MM.1S (cell line): Measurements from ENCODE around the gene IFT20.

Source experiments
- DNase-seq: peaks from one replicate; pipeline ENCODE4 v3.0.0-alpha.2; 2015
- H2AFZ ChIP-seq: fragments of 300-600 bp; sonication (generic); 2 replicates; pipeline ENCODE4 v1.6.0; 2016; ENCODE audit warnings: antibody characterized with exemption, low read length
- H3F3A ChIP-seq: fragments of 300-600 bp; sonication (generic); 2 replicates; pipeline ENCODE4 v1.6.1; 2016; ENCODE audit warnings: mild to moderate bottlenecking, antibody characterized with exemption, low read length, moderate library complexity, mixed read lengths; ENCODE audit not compliant: insufficient read depth
- H3K27ac ChIP-seq: fragments of 300-600 bp; sonication (generic); 2 replicates; pipeline ENCODE4 v1.5.1; 2016; ENCODE audit warnings: mild to moderate bottlenecking, low read length
- H3K27me3 ChIP-seq: fragments of 300-600 bp; sonication (generic); replicated peaks from 2 replicates; pipeline ENCODE4 v1.6.0; 2016; ENCODE audit warnings: low read length; ENCODE audit not compliant: insufficient read depth
- H3K36me3 ChIP-seq: fragments of 300-600 bp; sonication (generic); replicated peaks from 2 replicates; pipeline ENCODE4 v1.6.1; 2016; ENCODE audit warnings: mild to moderate bottlenecking, low read length, mixed read lengths; ENCODE audit not compliant: insufficient read depth
- H3K4me1 ChIP-seq: fragments of 300-600 bp; sonication (generic); 2 replicates; pipeline ENCODE4 v1.6.1; 2016; ENCODE audit warnings: low read length, mixed read lengths
- H3K4me2 ChIP-seq: fragments of 300-600 bp; sonication (generic); 2 replicates; pipeline ENCODE4 v1.6.0; 2016; ENCODE audit warnings: low read depth, low read length
- H3K4me3 ChIP-seq: fragments of 300-600 bp; sonication (generic); 2 replicates; pipeline ENCODE4 v1.5.1; 2016; ENCODE audit warnings: low read length, mixed read lengths
- H3K79me2 ChIP-seq: fragments of 300-600 bp; sonication (generic); 2 replicates; pipeline ENCODE4 v1.6.1; 2016; ENCODE audit warnings: mixed run types, low read length, mixed read lengths
- H3K9ac ChIP-seq: fragments of 300-600 bp; sonication (generic); 2 replicates; pipeline ENCODE4 v1.6.1; 2016; ENCODE audit warnings: low read length, mixed read lengths
- H3K9me2 ChIP-seq: fragments of 300-600 bp; sonication (generic); replicated peaks from 2 replicates; pipeline ENCODE4 v1.6.1; 2016; ENCODE audit warnings: mild to moderate bottlenecking, low read length, mixed read lengths; ENCODE audit not compliant: insufficient read depth
- H3K9me3 ChIP-seq: fragments of 300-600 bp; sonication (generic); replicated peaks from 2 replicates; pipeline ENCODE4 v1.6.1; 2016; ENCODE audit warnings: mild to moderate bottlenecking, low read length, mixed read lengths; ENCODE audit not compliant: insufficient read depth
- H4K20me1 ChIP-seq: fragments of 300-600 bp; sonication (generic); 2 replicates; pipeline ENCODE4 v1.6.1; 2016; ENCODE audit warnings: mild to moderate bottlenecking, low read length, moderate library complexity, mixed read lengths; ENCODE audit not compliant: insufficient read depth
- EZH2 ChIP-seq: fragments of 300-600 bp; sonication (generic); optimal IDR thresholded peaks from 2 replicates; pipeline ENCODE3; 2017; ENCODE audit warnings: low read depth, mild to moderate bottlenecking, antibody characterized with exemption, low read length, mixed read lengths
- EZH2phosphoT487 ChIP-seq: fragments of 300-600 bp; sonication (generic); IDR thresholded peaks from 2 replicates; pipeline ENCODE4 v1.6.1; 2018; ENCODE audit warnings: antibody characterized with exemption, low read length
- TF ChIP-seq, protein P1 (sequence below): fragments of 300-600 bp; sonication (generic); IDR thresholded peaks from 2 replicates; pipeline ENCODE4 v1.5.1; 2016; ENCODE audit warnings: antibody characterized with exemption, low read length, mixed read lengths

IFT20 gene

DNA sequence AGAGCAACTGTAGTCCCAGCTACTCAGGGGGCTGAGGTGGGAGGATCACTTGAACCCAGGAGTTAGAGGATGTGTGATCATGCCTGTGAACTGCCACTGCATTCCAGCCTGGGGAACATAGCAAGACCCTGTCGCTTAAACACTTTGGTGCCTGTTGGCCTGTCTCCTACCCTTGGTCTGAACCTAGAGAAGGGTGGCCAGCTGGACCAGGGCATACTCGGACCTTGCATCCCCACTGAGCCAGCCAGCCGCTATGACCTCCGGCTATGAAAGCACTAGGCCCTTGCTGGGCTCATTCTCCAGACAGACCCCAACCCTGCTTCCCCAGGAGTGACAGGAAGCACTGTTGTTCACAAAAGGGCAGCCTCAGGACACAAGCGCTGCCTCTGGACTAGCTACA is 4.6 kb downstream of the IFT20 start:
- H3K9ac ChIP-seq = no peak overlapping the region
- H3K4me2 ChIP-seq = no peak overlapping the region
- 0 out of 2 replicates have a peak, but pooled peaks cover 4% of the 10 kb centered on the region for H3K36me3 ChIP-seq
- TF ChIP-seq EZH2 (no peak), EZH2phosphoT487 (no peak)
- TF ChIP-seq, protein P1, sequence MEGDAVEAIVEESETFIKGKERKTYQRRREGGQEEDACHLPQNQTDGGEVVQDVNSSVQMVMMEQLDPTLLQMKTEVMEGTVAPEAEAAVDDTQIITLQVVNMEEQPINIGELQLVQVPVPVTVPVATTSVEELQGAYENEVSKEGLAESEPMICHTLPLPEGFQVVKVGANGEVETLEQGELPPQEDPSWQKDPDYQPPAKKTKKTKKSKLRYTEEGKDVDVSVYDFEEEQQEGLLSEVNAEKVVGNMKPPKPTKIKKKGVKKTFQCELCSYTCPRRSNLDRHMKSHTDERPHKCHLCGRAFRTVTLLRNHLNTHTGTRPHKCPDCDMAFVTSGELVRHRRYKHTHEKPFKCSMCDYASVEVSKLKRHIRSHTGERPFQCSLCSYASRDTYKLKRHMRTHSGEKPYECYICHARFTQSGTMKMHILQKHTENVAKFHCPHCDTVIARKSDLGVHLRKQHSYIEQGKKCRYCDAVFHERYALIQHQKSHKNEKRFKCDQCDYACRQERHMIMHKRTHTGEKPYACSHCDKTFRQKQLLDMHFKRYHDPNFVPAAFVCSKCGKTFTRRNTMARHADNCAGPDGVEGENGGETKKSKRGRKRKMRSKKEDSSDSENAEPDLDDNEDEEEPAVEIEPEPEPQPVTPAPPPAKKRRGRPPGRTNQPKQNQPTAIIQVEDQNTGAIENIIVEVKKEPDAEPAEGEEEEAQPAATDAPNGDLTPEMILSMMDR = no peak
- peaks cover 41% of the 10 kb centered on the region for H3K79me2 ChIP-seq
- H3K9me2 ChIP-seq = no peaks in the 10 kb centered on the region
- H2AFZ ChIP-seq = no peak overlapping the region
- no peaks in the 10 kb centered on the region for H3K27me3 ChIP-seq
- no peaks in the 10 kb centered on the region for H3F3A ChIP-seq
- no peak for DNase-seq
- H3K4me3 ChIP-seq = no peak overlapping the region
- no peaks in the 10 kb centered on the region for H3K9me3 ChIP-seq
- H3K4me1 ChIP-seq = peaks cover 8% of the 10 kb centered on the region
- no peaks in the 10 kb centered on the region for H4K20me1 ChIP-seq
- no peak overlapping the region for H3K27ac ChIP-seq

DNA sequence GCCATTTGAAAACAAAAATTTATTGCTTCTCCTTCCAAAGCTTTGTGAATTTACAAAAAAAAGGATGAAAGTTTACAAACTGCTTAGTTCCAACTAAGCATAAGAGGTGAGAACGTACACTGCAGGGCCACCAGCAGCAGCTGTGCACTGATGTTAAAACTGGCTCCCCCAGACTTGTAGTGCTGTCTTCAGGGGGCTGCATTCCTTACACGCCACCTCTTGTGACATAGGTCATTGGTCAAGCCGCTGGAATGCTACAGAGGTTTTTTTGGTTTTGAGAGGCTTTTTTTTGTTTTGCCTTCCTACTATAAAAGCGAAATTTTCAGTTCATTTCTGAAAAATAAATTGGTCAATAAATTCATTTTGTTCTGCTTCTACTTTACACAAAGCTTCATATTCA is 6.9 kb downstream of the IFT20 start:
- Histone ChIP-seq H3K27ac (no peak overlapping the region), H3F3A (peaks cover 4% of the 10 kb centered on the region; the same call in 1 of the 2 replicates), H2AFZ (no peak overlapping the region), H3K4me2 (no peak overlapping the region), H3K9ac (no peak overlapping the region), H3K4me1 (no peaks in the 10 kb centered on the region), H4K20me1 (no peaks in the 10 kb centered on the region), H3K27me3 (no peaks in the 10 kb centered on the region), H3K4me3 (no peak overlapping the region), H3K9me3 (no peaks in the 10 kb centered on the region), H3K79me2 (peaks cover 46% of the 10 kb centered on the region), H3K36me3 (0 out of 2 replicates have a peak, but pooled peaks cover 4% of the 10 kb centered on the region), H3K9me2 (no peaks in the 10 kb centered on the region)
- TF ChIP-seq EZH2 (no peak), EZH2phosphoT487 (no peak)
- TF ChIP-seq, protein P1 = no peak
- DNase-seq = no peak

DNA sequence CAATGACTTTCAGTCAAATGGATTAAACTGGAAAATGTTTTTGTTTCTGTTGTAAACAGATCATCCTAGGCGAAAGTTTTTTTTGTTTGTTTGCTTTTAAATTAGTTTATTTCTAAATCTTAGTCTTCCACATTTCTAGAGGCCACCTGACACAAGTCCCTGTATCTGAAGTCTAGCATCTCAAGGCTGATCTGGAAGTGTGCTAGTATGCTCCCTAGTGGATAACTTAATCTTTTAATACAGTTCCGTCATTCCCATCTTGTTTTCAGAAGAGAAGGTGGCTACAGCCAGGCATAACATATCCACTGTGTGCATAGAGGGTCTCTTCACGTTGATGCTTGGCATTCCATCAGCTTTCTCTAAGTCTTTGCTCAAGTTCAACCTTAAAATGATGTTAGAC is 7.6 kb downstream of the IFT20 start:
- Histone ChIP-seq H2AFZ (no peak overlapping the region), H3K4me2 (no peak overlapping the region), H3K9me3 (no peaks in the 10 kb centered on the region), H3K36me3 (0 out of 2 replicates have a peak, but pooled peaks cover 4% of the 10 kb centered on the region), H3K9me2 (no peaks in the 10 kb centered on the region), H3K79me2 (peaks cover 51% of the 10 kb centered on the region), H4K20me1 (no peaks in the 10 kb centered on the region), H3K4me1 (no peaks in the 10 kb centered on the region), H3K4me3 (no peak overlapping the region), H3F3A (peaks cover 4% of the 10 kb centered on the region; the same call in 1 of the 2 replicates), H3K27me3 (no peaks in the 10 kb centered on the region), H3K9ac (no peak overlapping the region), H3K27ac (no peak overlapping the region)
- TF ChIP-seq, protein P1 = no peak
- no peak for TF ChIP-seq EZH2phosphoT487
- no peak for TF ChIP-seq EZH2
- no peak for DNase-seq
